G401 (cell line): Measurements from ENCODE around the gene PPFIA4. TPM values are rescaled to one million over a fixed set of nuclear protein-coding genes. Genes with fewer than 3 reads are reported as not detected.
"Not testable (repeated sequence)": the region's sequence is repeated elsewhere in the genome, so short reads cannot be mapped to it uniquely, and the experiment has no call there.

ENCODE experiments used
- DNase-seq: peaks from one replicate; pipeline ENCODE4 v3.0.0-alpha.2; 2015; ENCODE audit warnings: low spot score
- in situ Hi-C: cut with HindIII; loops from 2 replicates; pipeline ENCODE4 v1.10.0; 2016; ENCODE audit warnings: low sequenced_read_pairs, mixed read lengths
- total RNA-seq: library from RNA; depleted of rRNA; stranded (reverse); fragments of >200 nt; shearing (Covaris generic); gene quantifications from 2 replicates; pipeline ENCODE4 v1.2.3, GENCODE V29; 2014; rRNA removed

Gene PPFIA4
- 2.1 and 3.4 TPM in 2 replicates for total RNA-seq

DNA sequence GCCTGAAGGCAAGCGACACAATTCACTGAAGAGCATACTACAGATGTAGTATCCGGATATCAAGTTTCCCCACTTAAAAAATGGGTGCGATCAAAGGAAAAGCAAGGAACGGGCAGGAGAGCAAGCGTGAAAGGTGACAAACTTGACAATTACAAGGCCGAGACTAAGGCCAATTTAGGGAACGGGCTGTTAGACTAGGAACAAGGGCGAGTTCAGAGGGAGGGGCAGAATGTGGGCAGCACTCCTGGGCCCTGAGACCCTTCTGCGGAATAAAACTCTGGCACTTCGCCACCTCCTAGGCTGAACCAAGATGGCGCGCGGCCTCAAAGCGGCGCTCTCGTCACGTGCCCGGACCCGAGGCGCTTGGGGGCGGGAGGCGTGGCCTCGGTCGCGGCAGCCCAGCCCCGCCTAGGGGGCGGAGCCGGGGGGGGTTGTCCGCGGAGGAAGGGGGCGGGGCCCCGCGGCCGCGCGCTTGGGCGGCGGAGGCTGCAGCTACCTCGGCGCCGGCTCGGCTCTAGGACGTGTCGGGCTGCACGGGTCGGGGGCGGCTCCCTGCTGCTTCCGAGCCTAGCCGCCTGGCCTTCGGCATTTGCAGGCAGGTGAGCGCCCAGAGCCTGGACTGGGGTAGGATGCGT lies at the start of gene PPFIA4:
TSS of gene PPFIA4 (plus strand) at position 461 of the 635 bp plus-strand sequence. CDS start 12,518 bp downstream, outside the sequence.
- DNase-seq = peak; percentile 90
- in situ Hi-C loops = no loop called here

DNA sequence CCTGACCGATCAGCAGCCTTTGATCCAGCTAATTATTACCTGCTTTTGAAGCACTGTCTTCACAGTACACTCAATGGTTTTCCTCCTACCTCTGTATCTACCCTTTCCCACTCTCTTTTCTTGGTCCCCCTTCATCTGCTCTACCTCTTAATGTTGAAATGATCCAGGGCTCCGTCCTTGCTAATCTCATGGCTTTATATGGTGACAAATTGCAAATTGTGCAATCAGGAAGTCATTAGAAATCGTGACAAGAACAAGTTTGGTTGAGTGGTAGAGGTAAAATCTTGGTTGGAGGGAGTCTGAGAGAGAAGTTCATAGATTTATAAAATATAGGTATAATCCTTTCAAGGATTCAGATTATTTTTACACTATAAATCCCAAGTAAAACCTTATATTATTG lies 49.7 kb upstream of the PPFIA4 start:
- no peak for DNase-seq
- in situ Hi-C loops = no loop called here

DNA sequence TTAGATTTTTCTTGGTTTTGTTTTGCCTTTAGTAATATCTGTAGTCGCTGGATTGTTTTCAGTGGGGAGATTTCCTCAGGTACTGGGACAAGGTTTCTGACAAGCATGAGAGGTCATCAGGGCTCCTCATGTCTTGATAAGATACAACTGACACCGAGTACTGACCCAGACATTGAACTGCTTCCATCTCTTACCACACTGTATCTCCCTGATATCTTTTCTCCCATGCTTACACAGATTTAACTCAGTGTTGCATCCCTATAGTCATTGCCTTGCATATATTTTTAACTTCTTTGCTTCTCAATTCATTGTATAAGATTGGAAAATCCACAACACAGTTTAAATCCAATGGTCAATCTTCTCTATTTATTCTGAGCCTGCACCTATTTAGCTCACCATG lies 46.8 kb upstream of the PPFIA4 start:
- in situ Hi-C loops = no loop called here

DNA sequence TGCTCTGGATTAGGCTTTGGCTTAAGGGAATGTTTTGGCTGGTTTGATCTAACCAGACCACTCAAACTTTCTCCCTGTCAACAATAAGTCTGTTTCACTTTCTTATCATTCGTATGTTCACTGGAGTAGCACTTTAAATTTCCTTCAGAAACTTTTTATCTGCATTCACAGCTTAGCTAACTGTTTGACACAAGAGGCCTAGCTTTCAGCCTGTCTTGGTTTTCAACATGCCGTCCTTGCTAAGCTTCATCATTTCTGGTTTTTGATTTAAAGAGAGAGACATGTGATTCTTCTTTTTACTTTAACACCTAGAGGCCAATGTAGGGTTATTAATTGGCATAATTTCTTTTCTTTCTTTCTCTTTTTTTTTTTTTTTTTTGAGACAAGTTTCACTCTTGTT lies 44.4 kb upstream of the PPFIA4 start:
- no peak for DNase-seq
- in situ Hi-C loops = no loop called here

More for the DNA sequence above, 46.8 kb upstream of the PPFIA4 start:
- no peak for DNase-seq

DNA sequence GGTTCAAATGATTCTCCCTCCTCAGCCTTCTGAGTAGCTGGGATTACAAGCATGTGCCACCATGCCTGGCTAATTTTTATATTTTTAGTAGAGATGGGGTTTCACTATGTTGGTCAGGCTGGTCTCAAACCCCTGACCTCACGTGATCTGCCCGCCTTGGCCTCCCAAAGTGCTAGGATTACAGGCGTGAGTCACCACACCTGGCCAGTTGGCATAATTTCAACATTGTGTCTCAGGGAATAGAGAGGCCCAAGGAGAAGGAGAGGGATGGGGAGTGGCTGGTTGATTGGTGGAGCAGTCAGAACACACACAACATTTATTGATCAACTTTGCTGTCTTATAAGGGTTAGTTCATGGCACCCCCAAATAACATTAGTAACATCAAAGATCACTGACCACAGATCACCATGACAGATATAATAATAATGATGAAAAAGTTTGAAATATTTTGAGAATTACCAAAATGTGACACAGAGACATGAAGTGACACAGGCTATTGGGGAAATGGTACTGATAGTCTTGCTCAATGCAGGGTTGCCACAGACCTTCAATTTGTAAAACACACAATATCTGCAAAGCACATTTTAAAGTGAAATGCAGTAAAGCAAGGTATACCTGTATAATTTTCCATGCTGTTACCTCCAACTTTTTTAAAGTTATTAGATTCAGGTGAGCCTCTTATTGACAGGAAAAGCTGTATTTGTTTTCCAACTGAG lies 43.4 kb upstream of the PPFIA4 start:
- in situ Hi-C loops = no loop called here
- DNase-seq = no peak

DNA sequence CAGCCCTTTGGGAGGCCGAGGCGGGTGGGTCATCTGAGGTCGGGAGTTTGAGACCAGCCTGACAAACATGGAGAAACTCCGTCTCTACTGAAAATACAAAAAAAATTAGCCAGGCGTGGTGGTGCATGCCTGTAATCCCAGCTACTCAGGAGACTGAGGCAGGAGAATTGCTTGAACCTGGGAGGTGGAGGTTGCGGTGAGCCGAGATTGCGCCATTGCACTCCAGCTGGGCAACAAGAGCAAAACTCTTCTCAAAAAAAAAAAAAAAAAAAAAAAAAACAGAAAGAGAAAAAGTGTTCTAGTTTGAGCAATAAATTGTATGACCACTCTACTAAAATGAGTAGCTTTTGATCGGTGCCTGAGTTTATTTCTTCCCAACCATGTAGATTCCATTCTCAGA lies 40.2 kb upstream of the PPFIA4 start:
- DNase-seq, in situ Hi-C loops: not testable (repeated sequence)

DNA sequence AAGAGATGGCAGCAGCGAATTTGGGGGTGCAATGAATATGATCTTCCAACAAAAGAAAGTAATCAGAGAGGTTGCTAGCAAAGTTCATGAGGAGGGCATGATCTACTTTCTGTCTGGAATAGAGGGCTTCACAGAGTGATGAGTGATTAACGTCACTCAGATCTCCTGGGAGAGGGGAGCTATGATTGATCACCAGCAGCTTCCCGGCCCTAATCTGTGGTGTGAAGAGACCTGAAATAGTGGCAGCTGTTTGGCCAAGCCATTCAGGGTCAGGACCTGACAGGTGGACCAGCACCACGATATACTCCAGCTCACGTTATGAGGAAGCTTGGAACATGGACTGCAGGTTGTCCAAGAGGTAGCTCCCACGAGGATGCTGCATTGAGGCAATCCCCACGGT lies 39.0 kb upstream of the PPFIA4 start:
- DNase-seq = no peak
- in situ Hi-C loops = no loop called here

DNA sequence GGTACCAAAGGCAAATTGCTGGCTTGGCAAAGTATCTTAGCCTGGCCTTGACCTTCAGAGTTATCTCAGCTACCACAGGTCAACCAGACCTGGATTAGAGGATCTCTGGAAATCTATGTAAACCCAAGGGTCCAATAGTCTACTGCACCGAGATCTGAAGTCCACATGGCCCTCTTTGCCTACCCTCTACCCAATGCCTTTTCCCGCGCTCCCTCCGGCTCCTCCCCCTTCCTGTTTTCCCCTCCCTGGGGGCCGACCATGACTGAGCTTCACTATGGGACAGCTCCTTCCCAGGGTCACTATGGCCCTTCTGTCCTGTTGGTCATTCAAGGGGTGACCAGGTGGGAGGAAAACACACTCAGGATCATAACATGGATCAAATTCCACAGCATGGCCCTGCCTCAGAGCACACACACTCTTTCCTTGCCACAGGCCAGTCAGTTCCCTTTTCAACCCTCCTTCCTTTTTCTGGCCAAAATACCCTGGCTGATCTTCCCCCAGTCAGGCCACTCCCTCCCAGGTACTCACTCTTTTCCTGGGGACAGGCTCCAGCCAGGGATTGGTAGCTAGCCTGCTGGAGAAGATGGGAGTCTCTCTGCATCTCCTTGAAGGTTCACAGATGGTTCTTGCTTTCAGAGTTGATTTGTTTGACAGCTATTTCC lies 38.2 kb upstream of the PPFIA4 start:
- no peak for DNase-seq

DNA sequence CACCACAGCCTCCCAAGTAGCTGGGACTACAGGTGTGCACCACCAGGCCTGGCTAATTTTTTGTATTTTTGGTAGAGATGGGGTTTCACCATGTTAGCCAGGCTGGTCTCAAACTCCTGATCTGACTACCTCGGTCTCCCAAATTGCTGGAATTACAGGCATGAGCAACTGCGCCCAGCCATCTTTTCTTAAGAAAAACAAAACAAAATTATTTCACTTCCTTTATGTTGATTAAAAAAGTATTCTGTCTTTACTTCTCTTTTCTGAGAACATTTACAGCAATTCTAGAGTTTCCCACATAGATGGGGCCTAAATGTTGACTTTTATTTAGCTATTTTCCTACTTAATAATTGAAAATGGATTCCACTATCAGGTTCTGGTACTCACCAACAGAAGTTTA lies 36.4 kb upstream of the PPFIA4 start:
- DNase-seq = no peak
- in situ Hi-C loops = no loop called here

More for the DNA sequence above, 38.2 kb upstream of the PPFIA4 start:
- in situ Hi-C loops = no loop called here

DNA sequence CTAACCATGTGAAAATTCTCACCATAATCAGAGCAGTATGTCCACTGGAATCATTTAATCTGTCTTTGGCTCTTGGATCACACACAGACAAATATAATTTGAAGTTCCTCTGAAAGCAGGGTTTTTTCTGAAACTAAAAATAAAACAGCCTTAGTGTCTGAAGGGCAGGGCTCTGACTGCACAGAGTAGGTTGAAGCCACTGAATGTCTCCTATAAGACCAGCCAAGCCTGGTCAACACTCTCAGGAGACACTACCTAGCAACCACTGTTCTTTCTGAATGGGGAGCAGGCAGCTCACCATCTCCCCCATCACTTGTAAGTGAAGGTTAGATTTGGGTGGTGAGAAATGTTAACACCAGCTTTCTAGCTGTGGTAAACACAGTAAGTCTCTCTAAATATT lies 35.2 kb upstream of the PPFIA4 start:
- no peak for DNase-seq
- in situ Hi-C loops = no loop called here

DNA sequence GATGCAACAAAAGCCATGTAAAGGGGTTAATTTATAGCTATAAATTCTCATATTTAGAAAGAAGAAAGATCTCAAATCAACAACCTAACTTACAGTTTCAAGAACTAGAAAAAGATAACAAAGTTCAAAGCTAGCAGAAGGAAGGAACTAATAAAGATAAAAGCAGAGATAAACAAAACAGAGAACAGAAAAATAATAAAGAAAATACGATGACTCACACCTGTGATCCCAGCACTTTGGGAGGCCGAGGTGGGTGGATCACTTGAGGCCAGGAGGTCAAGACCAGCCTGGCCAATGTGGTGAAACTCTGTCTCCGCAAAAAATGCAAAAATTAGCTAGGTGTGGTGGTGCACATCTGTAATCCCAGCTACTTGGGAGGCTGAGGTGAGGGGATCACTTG lies 31.5 kb upstream of the PPFIA4 start:
- in situ Hi-C loops = no loop called here
- no peak for DNase-seq

DNA sequence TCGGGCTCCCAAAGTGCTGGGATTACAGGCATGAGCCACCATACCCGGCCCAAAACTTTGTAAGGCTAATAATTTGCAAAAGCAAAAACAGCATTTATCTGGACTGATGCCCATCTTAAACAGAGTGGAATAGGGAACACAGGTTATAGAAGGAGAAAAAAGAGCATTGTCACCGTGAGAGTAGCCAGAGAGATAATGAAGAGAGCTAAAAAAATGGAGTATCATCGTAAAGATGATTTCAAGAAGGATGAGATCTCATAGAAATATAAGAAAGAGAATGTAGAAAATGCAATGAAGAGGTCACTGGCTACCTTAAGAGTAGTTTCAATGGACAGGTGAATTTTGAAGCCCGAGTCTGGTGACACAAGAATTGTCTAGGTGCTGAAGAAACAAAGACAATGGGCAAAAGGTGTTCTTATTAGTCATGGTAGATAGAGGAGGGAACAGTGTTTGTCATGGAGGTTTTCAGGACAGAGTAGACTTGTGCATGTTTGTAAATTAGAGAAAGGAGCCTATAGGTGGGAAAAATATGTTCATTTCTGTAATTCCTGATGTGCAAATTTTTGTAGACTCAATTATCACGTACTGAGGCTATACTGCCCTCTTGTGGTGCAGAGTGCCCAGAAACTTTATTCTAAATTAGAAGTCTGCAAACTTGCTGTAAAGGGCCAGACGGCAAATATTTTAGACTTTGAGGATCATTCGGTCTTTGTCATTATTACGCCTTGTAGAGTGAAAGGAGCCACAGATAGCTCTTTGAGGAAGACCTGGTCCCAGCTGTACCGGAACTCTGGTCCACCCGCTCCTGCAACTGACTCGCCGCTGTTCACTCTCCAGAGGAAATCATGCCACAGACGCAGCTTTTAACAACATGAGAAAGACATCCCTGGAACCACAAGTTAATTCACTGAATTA lies 27.2 kb upstream of the PPFIA4 start:
- in situ Hi-C loops = no loop called here
- peak; percentile 69 for DNase-seq

DNA sequence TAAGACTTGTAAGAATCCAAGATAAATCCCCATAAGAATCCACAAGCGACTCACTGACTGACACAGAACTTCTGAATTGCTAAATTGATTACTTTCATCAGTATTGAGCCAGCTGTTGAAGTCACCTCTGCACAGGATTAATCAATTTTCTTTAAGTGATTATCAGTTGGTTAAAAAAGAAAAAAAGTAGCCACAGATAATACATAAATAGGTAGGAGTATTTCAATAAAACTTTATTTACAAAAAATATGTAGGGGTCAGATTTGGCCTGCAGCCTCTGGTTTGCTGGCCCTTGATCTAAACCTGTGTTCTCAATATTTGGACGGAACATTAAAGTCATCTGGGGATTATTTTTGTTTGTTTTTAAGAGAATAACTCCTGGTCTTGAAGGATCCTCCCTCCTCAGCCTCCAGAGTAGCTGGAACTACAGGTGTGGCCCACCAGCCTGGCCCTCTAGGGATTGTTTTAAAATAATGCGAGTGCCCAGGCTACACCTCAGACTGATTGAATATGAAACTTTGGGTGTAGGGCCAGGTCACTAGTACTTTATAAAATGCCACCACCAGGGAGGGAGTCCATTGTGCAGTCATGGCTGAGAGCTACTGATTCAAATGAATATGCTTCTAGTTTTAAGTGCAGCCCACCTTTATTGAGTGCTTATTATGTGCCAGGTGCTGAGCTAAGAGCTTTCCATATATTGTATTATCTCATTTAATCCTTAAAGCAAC lies 25.9 kb upstream of the PPFIA4 start:
- in situ Hi-C loops = no loop called here
- DNase-seq = no peak

DNA sequence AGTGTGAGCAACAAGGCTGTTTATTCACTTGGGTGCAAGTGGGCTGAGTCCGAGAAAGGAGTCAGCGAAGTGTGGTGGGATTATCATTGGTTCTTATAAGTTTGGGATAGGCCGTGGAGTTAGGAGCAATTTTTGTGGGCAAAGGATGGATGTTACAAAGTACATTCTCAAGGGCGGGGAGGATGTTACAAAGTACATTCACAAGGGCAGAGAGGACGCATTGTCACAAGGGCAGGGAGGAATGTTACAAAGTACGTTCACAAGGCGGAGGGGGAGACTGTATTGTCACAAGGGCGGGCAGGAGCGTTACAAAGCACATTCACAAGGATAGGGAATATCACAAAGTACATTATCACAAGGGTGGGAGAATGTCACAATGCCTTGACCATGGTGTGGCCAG lies 24.3 kb upstream of the PPFIA4 start:
- in situ Hi-C loops = no loop called here
- no peak for DNase-seq

DNA sequence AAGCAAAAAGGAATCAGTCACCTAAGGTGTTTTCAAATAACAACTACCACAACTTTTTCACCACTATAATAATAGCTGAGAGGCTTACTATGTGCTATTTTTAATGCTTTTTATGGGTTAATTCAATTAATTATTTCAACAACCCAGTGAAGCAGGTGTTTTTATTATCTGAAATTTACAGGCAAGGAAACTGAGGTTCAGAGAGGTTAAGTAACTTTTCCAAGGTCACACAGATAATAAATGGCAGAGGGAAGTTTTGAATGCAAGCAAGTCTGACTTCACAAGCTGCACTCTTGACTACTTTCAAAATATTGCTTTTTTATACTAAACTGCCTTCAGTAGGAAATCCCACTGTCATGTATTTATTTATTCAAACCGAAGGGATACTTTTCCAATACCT lies 23.3 kb upstream of the PPFIA4 start:
- in situ Hi-C loops = no loop called here
- no peak for DNase-seq

DNA sequence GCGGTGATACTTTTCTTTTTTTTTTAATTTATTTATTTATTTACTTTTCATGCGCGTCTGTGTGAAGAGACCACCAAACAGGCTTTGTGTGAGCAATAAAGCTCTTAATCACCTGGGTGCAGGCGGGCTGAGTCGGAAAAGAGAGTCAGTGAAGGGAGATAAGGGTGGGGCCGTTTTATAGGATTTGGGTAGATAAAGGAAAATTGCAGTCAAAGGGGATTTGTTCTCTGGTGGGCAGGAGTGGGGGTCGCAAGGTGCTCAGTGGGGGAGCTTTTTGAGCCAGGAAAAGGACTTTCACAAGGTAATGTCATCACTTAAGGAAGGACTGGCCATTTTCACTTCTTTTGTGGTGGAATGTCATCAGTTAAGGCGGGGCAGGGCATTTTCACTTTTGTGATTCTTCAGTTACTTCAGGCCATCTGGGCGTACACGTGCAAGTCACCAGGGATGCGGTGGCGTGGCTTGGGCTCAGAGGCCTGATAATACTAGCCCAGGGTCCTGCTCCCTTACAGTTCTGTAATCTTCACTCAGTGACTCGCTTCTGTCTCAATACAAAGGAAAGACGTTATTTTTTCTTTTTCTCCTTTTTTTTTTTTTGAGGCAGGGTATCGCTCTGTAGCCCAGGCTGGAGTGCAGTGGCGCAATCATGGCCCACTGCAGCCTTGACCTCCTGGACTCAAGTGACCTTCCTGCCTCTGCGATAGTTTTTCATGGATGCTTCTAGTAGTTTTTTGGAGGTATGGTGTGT lies 20.7 kb upstream of the PPFIA4 start:
- DNase-seq, in situ Hi-C loops: not testable (repeated sequence)

DNA sequence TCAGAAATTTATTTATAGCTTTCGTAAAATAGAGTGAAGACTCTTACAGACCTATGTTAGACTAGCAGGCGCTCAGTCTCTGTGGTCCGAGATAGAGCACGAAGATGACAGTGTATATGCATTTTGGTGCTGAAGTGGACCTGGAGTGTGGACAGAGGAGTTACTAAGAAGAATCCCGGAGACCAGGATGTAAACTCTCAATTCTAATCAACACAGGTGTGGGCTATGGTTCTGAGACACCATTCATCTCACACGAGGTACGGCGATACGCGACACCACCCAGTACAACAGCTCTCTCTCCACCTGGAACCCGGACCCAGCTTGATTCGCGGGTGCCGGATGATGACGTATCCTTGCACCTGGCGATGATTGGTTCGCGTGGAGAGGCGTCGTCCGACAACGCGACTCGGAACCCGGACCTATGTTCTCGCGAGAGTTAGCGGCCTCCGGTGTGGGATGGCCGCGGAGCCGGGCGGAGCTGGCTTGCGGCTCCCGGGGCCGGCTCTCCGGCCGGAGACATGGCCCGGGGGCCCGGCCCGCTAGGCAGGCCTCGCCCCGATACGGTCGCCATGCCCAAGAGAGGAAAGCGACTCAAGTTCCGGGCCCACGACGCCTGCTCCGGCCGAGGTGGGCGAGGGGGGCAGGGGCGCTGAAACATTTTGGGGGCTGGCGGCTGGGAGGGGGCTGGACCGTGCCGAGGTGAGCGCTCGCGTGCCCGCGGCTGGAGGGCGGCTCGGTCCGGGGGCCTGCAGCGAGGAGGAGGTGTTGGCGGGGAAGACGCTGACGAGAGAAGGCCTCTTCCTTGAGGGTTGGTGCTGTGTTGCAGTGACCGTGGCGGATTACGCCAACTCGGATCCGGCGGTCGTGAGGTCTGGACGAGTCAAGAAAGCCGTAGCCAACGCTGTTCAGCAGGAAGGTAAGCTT lies 19.1 kb upstream of the PPFIA4 start, which contains the start of gene TMEM183A:
TSS of gene TMEM183A (plus strand) at position 427 of the 924 bp plus-strand sequence. CDS start at position 519, 92 bp downstream.
- peak; percentile 97 for DNase-seq
- in situ Hi-C loops = no loop called here
